Measurements from ENCODE around the gene MMP28.

The MMP28 gene, protein sequence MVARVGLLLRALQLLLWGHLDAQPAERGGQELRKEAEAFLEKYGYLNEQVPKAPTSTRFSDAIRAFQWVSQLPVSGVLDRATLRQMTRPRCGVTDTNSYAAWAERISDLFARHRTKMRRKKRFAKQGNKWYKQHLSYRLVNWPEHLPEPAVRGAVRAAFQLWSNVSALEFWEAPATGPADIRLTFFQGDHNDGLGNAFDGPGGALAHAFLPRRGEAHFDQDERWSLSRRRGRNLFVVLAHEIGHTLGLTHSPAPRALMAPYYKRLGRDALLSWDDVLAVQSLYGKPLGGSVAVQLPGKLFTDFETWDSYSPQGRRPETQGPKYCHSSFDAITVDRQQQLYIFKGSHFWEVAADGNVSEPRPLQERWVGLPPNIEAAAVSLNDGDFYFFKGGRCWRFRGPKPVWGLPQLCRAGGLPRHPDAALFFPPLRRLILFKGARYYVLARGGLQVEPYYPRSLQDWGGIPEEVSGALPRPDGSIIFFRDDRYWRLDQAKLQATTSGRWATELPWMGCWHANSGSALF

GRCh38 chr17:35795007-35795870 is at the start of gene MMP28:
MMP28 (minus strand) TSS chr17:35795641; CDS start chr17:35795377, 264 bp downstream.
- DNase-seq (ENCODE audit: extremely low read depth, low read depth), result no peak
- TF ChIP-seq CTCF (IDR thresholded peaks at IDR 0.05; ENCODE audit: low read depth, low read length), result no peak

DNA sequence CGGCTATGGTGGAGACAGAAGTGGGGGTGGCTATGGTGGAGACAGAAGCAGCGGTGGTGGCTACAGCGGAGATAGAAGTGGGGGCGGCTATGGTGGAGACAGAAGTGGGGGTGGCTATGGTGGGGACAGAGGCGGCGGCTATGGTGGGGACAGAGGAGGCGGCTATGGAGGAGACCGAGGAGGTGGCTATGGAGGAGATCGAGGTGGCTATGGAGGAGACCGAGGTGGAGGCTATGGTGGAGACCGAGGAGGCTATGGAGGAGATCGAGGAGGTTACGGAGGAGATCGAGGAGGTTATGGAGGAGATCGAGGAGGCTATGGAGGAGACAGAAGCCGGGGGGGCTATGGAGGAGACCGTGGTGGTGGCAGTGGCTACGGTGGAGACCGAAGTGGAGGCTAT is 49.1 kb upstream of the MMP28 start:
- no peak for TF ChIP-seq CTCF (IDR thresholded peaks at IDR 0.05; ENCODE audit: low read depth, low read length)
- no peak for DNase-seq (ENCODE audit: extremely low read depth, low read depth)

- DNase-seq (ENCODE audit: extremely low read depth, low read depth), result no peak
- TF ChIP-seq CTCF (IDR thresholded peaks at IDR 0.05; ENCODE audit: low read depth, low read length), result no peak
These were observed 48.3 kb upstream of the MMP28 start for GRCh38 chr17:35843698-35844097.

GRCh38 chr17:35842239-35842638 is 46.8 kb upstream of the MMP28 start:
- no peak for TF ChIP-seq CTCF (IDR thresholded peaks at IDR 0.05; ENCODE audit: low read depth, low read length)
- no peak for DNase-seq (ENCODE audit: extremely low read depth, low read depth)

DNA sequence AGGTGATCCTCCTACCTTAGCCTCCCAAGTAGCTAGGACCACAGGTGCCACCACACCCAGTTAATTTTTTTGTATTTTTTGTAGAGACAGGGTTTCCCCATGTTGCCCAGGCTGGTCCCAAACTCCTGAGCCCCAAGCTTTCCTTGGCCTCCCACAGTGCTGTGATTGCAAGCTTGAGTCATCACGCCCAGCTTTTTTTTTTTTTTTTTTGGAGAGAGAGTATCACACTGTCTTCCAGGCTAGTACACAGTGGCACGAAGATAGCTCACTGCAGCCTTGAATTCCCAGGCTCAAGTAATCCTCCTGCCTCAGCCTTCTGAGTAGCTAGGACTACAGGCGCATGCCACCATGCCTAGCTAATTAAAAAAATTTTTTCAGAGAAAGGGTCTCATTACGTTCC is 46.1 kb upstream of the MMP28 start:
- DNase-seq (ENCODE audit: extremely low read depth, low read depth), result no peak
- TF ChIP-seq CTCF (IDR thresholded peaks at IDR 0.05; ENCODE audit: low read depth, low read length), result no peak

- no peak for DNase-seq (ENCODE audit: extremely low read depth, low read depth)
- TF ChIP-seq CTCF (IDR thresholded peaks at IDR 0.05; ENCODE audit: low read depth, low read length), result no peak
These were observed 45.7 kb upstream of the MMP28 start for GRCh38 chr17:35841101-35841500.

DNA sequence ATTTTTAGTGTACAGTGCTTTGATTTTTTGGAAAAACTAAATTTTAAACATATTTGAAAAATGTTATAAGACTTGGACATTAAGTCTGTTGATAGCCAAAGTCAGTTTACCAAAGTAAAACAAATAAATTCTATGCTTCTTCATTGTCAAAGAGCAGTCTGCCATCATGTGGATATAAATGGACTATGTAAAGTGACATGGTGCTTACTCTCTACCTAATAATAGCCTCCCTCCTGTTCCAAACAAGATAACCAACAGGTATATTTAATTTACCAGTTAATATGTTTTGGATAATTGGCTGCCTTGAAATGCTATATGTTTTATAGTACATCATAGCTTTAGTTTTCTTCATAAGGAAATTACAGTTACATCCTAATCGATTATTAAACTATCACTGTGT is 29.8 kb upstream of the MMP28 start:
- TF ChIP-seq CTCF (IDR thresholded peaks at IDR 0.05; ENCODE audit: low read depth, low read length), result no peak

More for the DNA sequence above, 29.8 kb upstream of the MMP28 start:
- no peak for DNase-seq (ENCODE audit: extremely low read depth, low read depth)
